Measurements from ENCODE around the gene C4orf50. TPM values are rescaled to one million over a fixed set of nuclear protein-coding genes. Genes with fewer than 3 reads are reported as not detected.

C4orf50 gene
- total and polyA plus RNA-seq, 2 of the 8 experiments (the other 6 are each of a cell fraction or from before 2014, with no cell fraction given) = 0.08 to 0.22 TPM

DNA sequence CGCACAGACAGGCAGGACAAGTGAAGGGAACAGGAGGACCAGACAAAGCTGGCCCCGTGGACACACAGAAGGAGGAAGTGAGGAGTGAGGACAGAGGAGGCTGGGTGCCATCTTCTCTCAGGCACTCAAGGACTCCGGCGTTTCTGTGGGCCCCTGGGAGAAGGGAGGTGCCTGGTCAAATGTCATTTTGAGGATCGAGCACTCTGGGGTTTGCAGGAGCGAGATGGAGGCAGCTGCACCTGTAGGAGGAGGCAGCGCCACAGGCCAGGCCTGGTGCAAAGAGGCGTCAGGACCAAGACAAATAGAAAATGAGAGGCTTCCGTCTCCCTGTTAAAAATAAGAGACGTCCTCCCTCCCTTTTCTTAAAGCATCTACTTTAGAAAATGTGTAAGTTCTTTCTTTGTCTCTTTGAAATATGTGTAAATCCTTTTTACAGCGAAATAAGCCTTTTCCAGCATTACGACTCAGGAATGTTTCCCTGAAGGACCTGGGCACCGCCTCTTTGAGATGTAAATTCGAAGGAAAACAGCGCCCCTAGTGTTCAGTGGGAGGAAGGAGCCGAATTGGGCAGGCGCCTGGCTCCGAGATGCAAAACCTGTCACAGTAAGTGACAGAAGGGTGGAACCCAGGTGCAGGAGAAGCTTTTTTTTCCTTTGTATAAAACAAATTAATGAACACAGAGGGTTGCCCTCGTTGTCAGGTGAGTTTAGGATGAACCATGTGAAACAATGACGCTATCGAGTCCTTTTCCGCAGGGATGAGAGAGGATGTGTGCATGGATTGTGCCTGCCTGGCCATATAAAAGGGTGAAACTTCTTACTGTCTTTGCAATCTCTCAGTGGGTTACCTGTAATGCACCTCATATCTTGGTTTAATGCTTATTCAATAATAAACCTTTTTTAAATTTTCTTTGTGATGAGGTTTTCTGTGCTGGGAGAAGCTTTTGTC is 1.4 kb upstream of the C4orf50 start (continued):
- TF ChIP-seq CTCF (IDR thresholded peaks at IDR 0.05; ENCODE audit: control extremely low read depth in 1 of 3, insufficient read depth in 1 of 3, low read depth in 1 of 3, low read length in 3 of 3) (peak in 2 of 3 experiments; percentile 79 to 87; a peak in 3 of 4 replicates), RFX5 (IDR thresholded peaks at IDR 0.05; ENCODE audit: borderline replicate concordance, low read depth, low read length) (no peak), HDAC6 (IDR thresholded peaks at IDR 0.05; ENCODE audit: low read depth, low read length) (no peak), ZNF274 (IDR thresholded peaks at IDR 0.05; ENCODE audit: borderline replicate concordance, extremely low read depth, low read length) (no peak), CTBP2 (IDR thresholded peaks at IDR 0.05; ENCODE audit: borderline replicate concordance, insufficient read depth, insufficient read length, low read length) (peak; percentile 29), SUZ12 (IDR thresholded peaks at IDR 0.05; ENCODE audit: low read length) (no peak), POU5F1 (IDR thresholded peaks at IDR 0.05; ENCODE audit: low read depth, low read length) (peak; percentile 67; the same call in 1 of the 2 replicates), NRF1 (IDR thresholded peaks at IDR 0.05; ENCODE audit: low read depth, low read length) (no peak), SIRT6 (IDR thresholded peaks at IDR 0.05; ENCODE audit: low read length) (no peak), RXRA (IDR thresholded peaks at IDR 0.05; ENCODE audit: insufficient read depth, low read depth, low read length) (no peak), CBX8 (IDR thresholded peaks at IDR 0.05; ENCODE audit: borderline replicate concordance, low read depth, low read length) (no peak), SP1 (IDR thresholded peaks at IDR 0.05; ENCODE audit: low read depth, low read length) (no peak), E2F6 (IDR thresholded peaks at IDR 0.05) (0 out of 2 replicates have a peak, but pooled peaks have one; percentile 23), SP2 (IDR thresholded peaks at IDR 0.05; ENCODE audit: low read length) (no peak), RBBP5 (IDR thresholded peaks at IDR 0.05; ENCODE audit: borderline replicate concordance, low read depth, low read length) (no peak), SP4 (IDR thresholded peaks at IDR 0.05; ENCODE audit: low read length) (no peak), CEBPB (IDR thresholded peaks at IDR 0.05; ENCODE audit: low read depth, low read length) (no peak), HDAC2 (IDR thresholded peaks at IDR 0.05; ENCODE audit: borderline replicate concordance in 1 of 2, low read depth in 2 of 2, low read length in 2 of 2) (no peak), CREB1 (IDR thresholded peaks at IDR 0.05) (no peak; the same call in 1 of the 2 replicates), TAF1 (IDR thresholded peaks at IDR 0.05; ENCODE audit: low read depth, low read length) (no peak), CHD1 (IDR thresholded peaks at IDR 0.05; ENCODE audit: low read depth, low read length) (no peak)

All from H1 (cell line).